Stimulated activated CD8-positive, alpha-beta memory T cell treated with anti-CD3 and anti-CD28 coated beads, Interleukin-2, amount 100 ng/mL, for 48 hours (primary cell): Measurements from ENCODE around the gene DISC1.

Experiments
- DNase-seq, 2 donors: peaks; one replicate each; pipeline ENCODE4 v3.0.0-alpha.2; 2020; ENCODE audit warnings: low read depth in 2 of 2

DISC1 gene

DNA sequence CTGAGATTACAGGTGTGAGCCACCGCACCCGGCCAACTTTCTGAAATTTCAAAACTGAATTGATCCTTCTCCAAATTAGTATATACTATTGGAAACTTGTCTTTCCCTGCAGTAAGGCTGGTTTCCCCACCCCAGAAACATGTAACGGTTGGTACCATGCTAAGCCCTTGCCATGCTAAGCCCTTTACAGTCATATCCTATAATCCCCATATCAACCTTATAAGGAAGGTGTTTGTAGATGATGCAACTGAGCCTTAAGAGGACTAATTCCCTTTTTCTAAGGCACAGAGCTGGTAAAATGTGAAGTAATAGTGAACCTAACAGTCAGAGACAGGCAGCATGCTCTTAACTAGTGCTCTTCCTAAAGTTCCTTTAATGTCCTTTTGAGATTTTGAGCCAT lies 413.7 kb downstream of the DISC1 start:
- DNase-seq: no peak

DNA sequence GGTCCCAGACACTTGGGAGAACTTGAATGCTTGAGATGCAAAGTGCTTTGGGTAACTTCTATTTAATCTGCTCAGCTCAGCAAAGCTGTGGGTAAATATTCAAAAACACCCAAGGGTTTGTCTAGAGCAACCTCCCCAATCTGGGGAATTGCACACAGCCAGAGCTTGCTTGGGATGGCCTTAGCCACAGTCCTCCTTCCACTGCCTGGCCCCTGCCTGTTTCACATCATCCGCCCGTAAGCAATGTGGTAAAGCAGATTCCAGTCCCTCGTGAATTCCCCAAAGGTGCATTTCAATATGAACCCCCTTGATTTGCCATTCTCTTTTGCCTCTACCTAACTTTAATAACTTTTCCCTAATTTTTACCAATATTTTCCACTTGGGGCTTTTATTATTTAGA lies 418.1 kb downstream of the DISC1 start:
- DNase-seq: no peak

DNA sequence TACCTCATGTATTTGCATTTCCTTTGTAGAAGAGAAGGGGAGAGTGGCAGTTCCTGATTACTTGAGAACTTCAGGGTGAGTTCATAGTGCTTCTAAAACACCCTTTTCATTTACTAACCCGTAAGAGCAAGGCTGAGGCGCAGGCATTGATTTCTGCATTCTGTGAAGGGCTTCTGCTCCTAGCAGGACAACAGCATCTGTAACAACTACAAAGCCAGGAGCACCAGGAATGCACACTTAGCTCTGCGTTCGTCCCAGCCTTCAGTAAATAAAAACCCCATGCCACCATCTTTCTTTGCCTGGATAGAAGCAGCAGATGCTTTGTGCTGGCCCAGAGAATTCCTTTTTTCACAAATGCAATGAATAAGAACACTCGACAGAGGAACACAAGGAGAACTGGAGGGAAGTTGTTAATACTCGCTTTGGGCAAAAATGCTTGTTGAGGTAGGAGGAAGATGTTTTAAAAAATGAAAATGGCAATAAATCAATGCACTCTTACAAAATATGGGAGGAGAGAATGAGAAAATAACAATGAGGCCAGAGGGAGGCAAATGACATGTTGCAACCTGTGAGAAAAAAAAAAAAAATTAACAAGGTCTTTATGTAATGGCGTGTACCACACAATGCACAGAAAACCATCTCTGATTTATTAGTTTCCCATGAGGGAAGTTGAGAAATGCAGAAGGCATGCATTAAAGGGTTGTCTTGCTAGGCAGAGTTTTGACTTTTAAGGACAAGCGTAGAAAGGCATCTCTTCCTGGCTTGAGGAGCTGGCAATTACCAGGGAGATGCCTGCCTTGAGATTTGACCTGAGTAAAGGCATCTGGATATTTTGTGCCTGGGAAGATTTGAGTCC lies 418.8 kb downstream of the DISC1 start:
- DNase-seq: no peak

DNA sequence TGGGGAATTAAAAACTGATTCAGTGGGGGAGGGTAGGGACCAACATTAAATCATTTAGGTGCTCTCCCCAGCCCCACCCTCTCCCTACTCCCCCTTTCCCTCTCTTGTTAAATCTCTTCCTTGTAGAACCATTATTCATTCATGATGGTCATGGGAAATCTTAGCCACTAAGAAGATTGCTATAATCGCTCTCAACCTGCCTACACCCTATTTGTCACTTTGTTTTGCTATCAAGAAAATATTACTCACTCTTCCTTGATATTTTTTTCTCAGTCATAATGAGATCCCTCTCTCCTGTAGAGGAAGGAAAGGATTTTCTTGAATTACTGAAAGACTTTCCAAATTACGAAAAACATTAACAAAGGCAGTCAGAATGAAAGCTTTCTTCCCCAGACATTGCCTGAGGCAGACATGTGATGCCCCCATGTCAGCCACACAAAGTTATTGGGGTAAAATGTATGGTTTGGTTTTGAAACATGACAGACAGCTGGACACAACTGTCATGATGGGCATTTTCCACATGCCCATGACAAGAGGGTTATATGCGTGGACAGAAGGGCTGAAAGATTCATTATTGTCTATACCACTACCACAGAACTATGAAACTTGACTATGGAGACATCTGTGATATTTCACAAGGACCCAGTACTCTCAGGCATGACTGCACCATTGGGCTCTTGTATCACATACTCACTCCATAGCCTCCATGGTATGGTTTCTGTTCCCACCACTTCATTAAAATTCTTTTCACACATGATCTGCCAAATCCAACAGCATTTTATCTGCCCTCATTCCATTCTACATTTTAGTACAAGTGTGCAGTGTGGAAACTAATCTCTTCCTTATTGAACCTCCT lies 420.1 kb downstream of the DISC1 start:
- DNase-seq: no peak

DNA sequence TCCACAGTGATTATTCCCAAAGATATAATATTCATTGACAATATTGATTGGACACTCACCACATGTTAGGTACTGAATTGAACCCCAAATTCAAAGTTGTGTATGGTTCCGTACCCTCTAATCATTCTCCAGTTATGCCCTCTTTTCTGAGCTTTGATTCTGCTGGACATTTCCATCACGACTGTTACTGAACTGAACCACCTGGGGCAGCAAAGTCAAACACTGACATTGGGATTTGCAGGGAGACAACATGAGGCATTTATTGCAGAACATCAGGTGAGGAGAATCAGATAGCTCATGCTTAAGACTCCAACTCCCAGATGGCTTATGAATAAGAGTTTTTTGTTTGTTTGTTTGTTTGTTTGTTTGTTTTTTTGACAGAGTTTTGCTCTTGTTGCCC lies 420.9 kb downstream of the DISC1 start:
- DNase-seq: no peak

DNA sequence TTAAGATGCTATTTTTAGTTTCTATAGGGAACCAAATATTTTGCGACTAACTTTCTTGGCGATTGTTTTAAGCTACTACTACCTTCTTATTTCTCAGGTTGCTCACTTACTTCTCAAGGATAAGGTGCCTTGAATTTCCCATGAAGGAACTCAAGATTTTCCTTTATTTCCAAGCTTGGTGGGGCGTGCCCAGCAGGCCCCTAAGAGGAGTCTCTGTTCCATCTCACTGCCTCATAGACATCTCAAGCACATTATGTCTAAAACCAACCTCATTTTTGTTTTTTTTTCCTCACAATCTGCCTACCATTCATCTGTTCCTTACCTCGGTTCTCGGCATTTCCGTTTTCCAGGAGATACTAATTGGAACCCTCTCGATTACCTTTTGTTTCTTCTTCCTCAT lies 421.9 kb downstream of the DISC1 start:
- DNase-seq: no peak

DNA sequence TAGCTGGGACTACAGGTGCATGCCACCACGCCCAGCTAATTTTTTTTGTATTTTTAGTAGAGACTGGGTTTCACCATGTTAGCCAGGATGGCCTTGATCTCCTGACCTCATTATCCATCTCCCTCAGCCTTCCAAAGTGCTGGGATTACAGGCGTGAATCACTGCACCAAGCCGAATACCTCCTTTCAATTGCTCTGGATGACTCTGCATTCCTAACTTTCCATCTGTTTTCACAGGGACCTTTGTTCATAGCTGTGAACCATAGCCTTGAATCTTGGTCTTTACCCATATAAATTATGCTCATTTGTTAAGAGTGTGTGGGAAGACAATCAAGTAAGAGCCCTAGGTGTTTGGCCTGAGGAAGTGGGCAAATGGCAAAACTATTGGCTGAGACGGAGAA lies 422.7 kb downstream of the DISC1 start:
- DNase-seq: no peak

DNA sequence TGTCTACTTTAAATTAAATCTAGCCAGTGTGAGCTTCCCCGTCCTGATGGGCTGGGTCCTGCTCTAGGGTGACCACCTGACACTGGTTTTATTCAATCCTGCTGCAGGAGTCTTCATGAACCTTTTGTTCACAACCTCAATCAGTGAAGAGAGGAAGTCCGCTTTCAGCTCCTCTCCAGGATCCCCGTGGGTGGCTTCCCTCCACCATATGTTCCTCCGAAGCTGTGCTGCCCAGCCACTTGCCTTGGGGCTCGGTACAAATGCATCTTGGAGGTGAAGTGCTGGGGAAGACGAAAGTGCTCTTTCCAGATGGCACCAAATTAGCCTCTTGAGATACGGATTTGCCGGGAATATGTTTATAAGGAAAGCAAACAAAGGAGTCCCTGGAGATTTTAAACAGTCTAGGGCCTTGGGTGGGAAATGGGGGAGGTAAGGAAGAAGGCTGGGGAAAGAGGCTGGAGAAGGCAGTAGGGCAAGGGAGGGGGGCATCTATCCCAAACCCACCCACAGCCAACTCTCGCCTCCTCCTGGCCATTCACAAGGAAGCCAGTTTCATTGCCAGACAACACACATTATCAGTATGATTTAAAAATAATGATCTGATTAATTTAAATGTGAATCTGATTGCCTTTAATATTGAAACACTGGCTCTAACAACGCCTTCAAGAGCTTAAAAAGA lies 430.8 kb downstream of the DISC1 start:
- DNase-seq: no peak

DNA sequence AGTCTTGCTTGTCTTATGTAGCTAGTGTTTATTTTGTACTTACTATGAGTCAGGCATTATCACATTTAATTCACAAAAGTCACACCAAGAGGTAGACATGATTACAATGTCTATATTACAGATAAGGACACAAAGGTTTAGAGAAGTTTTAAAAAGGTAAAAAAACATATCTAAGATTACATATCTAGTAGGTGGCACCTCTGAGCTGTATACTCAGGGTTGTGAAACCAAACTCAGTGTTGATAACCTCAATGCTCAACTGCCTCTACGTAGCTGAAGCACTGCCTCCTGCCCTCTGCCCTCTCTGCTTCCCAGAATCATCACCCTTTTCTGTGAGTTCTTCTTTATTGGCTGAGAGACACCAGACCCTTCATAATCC lies 431.3 kb downstream of the DISC1 start:
- no peak for DNase-seq

DNA sequence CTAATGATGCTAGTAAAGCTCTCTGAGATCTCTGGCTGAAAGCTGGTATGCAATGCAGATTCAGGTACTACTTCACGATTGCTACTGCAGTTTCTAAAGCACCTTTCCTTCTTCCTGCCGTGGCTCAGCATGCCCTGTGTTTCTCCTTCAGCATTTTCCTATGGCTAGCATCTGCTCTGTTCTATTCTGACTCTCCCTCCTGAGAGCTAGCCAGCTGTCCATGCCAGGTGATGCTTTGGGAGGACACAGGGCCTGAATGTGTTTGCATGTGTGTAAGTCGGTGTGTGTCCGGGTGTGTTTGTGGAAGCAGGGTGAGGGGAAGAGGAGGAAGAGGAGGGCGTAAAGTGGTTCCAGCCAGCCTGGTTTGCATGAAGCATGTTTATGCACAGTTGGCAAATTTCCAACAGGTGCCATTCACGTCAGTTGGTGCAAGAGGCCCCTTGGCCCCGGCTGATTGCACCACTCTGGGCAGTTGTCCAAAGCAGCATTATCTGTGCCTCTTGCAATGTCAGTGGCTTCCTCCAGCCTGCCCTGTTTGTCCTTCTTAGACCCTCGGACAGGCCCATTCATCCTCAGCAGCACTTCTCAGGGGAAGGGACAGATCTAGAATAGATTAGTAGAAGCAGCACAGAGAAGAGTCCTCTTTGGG lies 433.3 kb downstream of the DISC1 start:
- DNase-seq: no peak

DNA sequence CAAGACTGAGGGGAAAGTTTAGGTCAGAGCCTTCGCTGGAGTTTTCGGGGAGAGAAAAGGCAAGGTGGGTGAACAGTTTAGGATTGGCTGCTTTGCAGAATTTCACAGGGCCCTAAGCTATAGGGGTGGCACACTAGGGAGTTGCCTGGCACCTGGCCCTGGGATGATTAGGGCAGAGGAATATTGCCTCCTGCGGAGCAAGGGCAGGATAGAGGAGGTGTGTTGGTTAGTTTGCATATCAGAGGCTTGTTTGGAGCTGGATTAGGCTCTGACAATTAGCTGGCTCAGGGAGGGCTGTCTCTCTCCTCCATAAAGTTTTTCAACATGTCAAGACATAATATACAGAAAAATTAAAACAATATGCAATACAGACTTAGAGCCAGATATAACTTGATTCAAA lies 436.4 kb downstream of the DISC1 start:
- no peak for DNase-seq

DNA sequence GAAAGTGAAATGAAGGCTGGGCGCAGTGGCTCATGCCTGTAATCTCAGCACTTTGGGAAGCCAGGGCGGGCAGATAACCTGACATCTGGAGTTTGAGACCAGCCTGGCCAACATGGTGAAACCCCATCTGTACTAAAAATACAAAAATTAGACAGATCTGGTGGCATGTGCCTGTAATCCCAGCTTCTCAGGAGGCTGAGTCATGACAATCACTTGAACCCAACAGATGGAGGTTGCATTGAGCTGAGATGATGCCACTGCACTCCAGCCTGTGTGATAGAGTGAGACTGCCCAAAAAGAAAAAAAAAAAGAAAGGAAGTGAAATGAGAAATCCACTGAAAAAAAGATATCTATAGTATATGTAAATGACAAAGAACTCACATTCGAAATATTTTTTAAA lies 439.9 kb downstream of the DISC1 start:
- DNase-seq: no peak

DNA sequence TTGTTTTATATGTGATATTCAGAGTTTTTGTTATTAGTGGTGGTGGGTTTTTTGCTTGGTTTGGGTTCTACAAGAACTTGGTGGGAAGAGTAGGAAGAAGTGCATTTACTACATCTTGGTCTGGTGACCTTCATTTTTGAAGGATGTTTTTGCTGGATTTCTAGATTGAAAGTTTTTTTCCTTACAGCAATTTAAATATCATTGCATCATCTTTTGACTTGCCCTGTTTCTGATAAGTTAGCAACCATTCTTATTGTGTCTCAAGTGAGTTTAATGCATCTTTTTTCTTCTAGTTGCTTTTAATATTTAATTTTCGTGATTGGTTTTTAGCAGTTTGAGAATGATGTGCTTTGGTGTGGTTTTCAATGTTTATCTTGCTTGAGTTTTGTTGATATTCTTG lies 447.7 kb downstream of the DISC1 start:
- no peak for DNase-seq

DNA sequence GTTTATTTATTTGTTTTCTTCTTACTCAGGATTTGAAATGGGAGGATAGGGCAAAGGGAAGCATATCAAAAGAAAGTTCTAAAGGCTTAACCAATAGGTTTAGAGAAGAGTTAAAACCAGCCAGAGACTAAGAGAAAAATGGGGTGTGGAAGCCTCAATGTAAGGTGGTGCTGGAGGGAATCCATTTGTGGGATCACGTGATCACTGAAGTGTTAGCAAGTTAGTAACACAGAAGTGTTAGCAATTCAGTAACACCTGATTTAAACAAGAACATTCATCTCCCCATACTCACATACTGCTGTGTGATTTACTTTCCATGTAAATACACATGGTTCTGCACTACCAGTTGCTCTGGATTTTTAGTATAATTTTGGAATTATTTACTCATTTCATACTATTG lies 451.2 kb downstream of the DISC1 start:
- DNase-seq: no peak

DNA sequence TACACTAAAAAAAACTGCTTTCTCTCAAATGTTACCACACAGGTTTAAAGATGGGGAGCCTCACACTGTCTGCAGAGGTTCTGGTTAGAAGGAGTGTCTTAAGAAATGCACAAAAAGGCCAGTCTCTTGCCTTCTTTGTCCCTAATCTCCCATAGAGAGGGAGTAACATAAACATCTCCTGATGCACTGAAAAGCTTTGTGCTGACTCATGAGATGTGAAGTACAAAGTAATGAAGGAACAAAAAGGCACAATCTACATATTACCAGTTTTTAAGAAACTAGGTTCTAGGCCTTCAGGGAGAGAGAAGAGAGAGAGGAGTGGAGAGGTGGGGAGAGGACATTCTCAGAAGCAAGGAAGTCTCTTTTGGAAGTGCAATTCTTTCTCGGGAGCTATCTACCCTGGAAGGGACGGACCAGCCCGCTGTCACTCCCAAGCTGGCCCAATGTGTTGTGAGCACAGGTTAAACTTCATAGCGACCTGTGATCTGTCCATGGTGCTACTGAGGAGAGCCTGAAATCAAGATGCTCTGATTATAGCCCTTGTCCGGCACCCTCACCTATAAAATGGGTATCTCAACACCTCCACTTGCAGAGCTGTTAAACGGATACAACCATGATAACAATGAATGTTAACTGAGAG lies 458.1 kb downstream of the DISC1 start:
- no peak for DNase-seq

DNA sequence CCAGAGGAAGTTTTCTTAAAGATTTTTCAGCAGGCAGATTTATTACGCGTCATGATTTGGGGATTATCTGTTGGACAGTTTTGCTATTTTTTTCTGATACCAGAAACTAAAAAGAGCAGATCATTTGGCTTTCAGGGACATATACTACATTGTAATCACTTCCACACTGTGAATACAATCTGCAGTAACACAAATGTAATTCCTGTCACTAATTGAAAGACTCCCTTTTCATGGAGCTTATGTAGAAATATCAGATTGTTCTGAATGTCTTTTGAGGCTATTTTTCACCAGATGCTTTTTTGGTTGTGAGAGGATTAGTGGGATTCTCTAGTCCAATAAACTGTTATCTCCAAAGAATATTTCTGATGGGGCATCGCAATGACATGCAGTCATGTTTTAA lies 464.2 kb downstream of the DISC1 start:
- no peak for DNase-seq
